ENCODE results near the gene RTN4.
"Not testable (repeated sequence)": the region's sequence is repeated elsewhere in the genome, so short reads cannot be mapped to it uniquely, and the experiment has no call there.

The RTN4 gene, protein sequence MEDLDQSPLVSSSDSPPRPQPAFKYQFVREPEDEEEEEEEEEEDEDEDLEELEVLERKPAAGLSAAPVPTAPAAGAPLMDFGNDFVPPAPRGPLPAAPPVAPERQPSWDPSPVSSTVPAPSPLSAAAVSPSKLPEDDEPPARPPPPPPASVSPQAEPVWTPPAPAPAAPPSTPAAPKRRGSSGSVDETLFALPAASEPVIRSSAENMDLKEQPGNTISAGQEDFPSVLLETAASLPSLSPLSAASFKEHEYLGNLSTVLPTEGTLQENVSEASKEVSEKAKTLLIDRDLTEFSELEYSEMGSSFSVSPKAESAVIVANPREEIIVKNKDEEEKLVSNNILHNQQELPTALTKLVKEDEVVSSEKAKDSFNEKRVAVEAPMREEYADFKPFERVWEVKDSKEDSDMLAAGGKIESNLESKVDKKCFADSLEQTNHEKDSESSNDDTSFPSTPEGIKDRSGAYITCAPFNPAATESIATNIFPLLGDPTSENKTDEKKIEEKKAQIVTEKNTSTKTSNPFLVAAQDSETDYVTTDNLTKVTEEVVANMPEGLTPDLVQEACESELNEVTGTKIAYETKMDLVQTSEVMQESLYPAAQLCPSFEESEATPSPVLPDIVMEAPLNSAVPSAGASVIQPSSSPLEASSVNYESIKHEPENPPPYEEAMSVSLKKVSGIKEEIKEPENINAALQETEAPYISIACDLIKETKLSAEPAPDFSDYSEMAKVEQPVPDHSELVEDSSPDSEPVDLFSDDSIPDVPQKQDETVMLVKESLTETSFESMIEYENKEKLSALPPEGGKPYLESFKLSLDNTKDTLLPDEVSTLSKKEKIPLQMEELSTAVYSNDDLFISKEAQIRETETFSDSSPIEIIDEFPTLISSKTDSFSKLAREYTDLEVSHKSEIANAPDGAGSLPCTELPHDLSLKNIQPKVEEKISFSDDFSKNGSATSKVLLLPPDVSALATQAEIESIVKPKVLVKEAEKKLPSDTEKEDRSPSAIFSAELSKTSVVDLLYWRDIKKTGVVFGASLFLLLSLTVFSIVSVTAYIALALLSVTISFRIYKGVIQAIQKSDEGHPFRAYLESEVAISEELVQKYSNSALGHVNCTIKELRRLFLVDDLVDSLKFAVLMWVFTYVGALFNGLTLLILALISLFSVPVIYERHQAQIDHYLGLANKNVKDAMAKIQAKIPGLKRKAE

DNA sequence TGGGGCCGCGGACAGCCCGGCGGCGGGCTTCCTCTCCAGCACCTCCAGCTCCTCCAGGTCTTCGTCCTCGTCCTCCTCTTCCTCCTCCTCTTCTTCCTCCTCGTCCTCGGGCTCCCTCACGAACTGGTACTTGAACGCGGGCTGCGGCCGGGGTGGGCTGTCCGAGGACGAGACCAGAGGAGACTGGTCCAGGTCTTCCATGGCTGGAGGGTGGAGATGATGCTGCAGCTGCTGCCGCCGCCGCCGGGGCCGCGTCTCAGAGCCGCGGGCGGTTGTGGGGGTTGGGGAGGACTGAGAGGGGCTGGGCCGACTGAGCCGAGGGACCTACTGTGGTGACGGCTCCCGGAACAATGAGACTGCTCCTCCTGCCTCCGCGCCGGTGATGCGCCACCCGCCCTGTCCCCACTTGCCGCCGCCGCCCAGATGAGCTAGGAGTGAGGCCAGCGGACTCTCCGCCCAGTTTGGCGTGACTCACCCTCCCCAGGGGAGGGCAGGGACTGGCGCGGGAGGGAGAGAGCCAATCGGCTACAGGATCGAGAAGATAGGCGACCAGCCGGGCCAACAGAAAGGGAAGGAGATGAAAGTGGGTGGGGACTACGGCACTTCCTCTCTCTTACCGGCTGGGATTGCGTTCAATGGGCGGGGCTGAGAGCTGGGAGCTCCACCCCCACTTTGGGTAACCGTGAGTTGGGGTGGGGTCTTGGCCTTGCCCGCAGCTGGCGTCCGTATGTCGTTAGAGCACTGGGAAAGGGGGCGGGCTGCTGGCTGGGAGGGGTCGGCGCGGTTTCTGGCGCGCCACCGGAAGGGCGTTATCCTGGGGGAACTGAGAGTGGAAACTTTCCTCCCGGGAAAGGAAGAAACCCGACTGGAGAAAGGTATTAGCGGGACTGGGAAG lies at the start of gene RTN4:
Gene RTN4 (minus strand): TSS at position 352 of the 895 bp plus-strand sequence. CDS start 151 bp downstream, at position 201.
- peak; percentile 99 for DNase-seq (ENCODE audit: low read depth in 2 of 2)

DNA sequence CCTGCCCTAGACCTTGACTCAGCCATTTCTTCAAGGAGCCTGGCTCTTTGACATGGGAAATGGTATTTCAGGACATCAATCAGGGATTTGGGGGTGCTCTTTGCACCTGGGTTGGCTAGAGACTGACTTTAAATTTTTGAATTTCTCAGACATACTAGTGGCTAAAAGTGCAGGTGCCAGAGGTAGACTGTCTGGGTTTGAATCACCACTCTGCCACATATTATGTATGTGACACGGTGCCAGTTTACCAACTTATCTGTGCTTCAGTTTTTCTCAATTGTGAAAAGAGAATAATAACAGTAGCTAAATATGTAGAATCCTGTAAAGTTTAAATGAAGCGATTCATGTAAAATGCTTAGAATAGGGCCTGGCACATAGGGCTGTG lies 49.2 kb upstream of the RTN4 start:
- no peak for DNase-seq (ENCODE audit: low read depth in 2 of 2)

DNA sequence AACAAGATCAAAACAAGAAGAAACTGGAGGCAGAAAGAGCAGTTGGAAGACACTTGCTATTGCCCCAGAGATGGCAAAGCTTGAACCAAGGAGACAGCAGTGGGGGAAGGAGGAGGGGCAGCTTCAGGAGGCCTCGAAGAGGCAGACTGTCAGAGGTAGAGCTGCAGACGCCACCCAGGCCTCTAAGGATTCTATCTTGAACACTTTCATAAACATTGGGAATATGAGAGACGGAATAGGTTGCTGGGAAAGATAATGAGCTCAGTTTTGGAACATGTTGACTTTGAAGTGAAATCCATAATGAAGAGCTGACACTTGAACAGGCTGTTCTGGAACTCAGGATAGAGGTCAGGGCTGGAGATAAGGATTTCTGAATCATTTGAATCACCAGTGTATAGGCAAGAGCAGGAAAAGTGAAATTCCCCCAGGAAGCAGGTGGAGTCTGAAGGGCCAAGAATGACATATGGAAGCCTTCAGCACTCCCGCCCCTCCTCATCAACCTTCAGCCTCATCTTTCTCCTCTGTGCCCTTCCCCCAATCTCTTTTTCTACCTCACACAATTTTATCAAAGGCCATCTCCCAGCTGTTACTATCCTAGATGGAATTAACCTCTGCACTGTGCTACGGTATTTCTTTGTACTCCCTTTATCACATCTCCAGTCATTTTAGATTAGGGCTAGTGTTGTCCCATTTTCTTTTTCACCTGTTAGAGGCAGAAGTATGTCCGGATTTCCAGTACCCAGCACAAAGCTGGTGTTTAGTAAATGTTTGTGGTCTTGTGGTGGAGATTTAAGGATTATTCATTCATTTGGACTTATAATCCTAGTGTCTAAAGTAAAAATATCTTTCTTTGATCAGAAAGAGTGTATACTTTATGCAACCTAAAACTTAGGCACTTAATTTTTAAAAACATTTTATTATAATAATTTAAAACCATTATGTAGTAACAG lies 47.5 kb upstream of the RTN4 start:
- DNase-seq (ENCODE audit: low read depth in 2 of 2), result no peak

DNA sequence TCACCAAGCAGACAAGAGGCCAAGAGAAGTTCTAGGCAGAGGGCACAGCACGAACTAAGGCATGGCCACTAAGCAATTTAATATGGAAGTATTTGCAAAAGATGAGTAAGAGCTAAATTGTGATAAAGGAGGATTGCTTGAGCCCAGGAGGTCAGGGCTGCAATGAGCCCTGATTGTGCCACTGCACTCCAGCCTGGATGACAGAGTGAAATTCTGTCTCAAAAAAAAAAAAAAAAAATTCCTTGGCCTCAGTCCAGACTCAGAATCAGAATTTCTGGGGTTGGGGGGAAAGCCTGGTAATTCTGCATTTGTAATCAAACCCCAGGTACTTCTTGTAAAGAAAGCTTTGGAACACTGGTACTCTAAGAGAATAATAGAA lies 46.8 kb upstream of the RTN4 start:
- DNase-seq (ENCODE audit: low read depth in 2 of 2), result no peak

DNA sequence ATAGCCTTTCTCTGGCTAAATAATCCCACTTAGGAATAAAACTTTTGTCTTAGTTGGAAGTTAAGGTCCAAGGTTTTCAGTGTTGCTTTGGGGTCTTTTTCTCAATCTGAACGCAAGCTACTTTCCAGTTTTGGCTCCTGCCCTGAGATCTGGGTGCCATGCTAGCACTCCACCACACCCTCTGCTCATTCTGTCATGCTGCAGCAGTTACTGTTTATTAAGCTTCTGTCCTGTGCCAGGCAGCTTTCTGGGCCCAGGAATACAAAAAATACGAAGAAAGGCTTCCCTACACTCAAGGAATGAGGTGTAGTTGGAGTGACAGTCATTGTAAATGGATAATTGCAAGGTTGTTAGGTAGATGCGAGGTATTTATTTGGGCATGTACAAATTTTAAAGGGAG lies 46.3 kb upstream of the RTN4 start:
- no peak for DNase-seq (ENCODE audit: low read depth in 2 of 2)

DNA sequence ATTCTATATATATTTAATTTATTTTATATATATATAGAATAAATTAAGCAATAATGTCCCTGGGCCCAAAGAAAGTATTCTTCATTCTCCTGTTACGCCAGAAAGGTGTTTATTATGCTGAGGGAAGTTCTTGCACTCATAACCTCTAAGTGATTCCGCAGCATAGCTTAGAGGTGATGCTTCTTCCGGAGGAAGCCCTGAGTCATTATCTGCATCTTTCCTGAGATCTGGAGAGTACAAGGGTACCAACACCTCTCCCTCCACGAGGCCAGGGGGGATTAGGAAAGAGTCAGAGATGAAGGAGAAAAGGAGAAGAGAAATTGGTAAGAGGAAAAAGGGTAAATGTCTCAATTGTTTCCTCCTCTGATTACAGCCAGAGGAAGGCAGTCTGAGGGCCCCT lies 43.1 kb upstream of the RTN4 start:
- DNase-seq (ENCODE audit: low read depth in 2 of 2), result no peak

DNA sequence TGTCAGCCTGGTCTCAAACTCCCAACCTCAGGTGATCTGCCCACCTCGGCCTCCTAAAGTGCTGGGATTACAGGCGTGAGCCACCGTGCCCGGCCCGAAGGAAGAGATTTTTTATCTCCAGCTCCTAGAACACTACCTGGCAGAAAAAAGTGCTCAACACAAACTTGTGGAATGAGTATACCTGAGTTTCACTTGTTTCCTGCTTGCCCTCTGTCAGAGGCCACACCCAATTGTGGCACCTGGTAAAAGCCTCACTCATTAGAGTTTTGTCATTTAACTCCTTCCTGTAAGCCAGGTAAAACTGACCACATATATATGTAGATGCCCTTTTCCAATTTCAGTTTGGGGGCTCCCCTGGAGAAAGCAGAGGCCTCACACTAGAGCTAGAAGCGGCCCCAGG lies 42.2 kb upstream of the RTN4 start:
- DNase-seq (ENCODE audit: low read depth in 2 of 2), result no peak

DNA sequence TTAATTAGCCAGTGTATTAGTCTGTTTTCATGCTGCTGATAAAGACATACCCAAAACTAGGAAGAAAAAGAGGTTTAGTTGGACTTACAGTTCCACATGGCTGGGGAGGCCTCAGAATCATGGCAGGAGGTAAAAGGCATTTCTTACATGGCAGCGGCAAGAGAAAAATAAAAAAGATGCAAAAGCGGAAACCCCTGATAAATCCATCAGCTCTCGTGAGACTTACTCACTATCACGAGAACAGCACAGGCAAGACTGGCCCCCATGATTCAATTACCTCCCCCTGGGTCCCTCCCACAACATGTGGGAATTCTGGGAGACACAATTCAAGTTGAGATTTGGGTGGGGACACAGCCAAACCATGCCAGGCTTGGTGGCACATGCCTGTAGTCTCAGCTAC lies 41.4 kb upstream of the RTN4 start:
- DNase-seq (ENCODE audit: low read depth in 2 of 2), result not testable (repeated sequence)

DNA sequence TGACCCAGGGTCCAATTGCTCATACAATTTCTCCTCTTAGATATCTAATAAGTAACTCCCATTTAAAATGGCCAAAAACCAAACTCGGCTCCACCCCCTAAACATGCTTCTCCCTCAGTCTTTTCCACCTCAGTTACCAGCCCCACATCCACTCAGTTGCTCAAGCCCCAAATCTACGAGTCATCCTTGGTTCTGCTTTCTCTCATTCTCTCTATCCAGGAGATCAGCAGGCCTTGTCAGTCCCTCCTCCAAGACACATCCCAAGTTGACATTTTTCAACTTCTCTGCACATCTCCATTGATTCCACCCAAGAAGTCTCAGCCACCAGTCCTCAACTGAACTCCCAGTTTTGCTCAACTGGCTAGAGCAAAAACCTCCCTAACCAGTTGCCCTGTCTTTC lies 40.5 kb upstream of the RTN4 start:
- no peak for DNase-seq (ENCODE audit: low read depth in 2 of 2)

DNA sequence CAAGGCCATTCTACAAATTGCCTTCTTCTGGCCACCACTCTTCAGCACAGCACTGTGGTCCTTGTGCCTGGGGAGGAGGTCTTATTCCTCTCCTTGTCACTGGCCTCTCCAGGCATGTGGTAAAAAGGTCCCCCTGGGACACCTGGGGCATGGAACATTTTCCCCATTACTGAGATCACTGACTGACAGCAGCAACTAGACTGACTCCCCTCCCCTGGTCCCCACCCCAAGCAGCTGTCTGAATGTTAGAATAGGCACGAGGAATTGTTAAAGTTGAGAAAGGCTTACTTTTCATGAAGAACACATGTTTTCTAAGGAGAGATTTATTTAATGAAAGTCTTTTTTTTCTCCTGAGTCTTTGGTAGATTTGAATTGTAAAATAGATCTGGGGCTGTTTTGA lies 39.5 kb upstream of the RTN4 start:
- DNase-seq (ENCODE audit: low read depth in 2 of 2), result no peak

DNA sequence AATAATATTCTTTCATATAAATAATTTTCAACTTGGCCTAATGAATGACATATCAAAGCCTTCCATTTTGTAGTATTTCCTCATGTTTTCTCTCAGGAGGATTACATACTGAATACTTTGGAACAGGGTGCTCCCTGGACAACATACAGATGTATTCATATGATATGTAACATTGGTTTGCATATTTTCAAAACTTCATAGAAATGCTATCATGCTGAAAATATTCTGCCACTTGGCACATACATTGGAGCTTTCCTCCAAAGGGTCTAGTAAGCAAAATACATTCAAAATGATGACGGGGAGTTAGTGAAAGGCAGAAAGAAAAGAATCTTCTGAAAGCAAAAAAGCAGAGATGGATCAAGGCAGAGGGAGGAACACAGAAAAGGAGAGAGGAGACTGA lies 38.1 kb upstream of the RTN4 start:
- DNase-seq (ENCODE audit: low read depth in 2 of 2), result no peak

DNA sequence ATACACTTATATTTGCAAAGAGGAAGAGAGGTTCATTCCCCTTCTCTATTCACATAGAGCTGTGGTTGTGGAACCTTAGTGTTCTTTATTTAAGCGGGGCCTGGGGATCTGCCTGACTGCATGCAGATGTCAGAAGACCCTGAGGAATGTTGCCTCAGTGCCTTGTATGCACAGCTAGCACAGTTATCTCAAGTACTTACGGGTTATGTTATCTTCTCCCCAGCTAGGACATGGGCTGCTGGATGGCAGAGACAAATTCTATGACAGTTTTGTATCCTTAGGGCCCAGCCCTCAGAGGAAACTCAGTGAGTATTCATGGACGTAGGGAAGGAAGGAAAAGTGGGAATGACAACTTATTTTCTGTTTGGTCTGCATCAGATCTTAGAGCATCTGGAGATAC lies 37.7 kb upstream of the RTN4 start:
- DNase-seq (ENCODE audit: low read depth in 2 of 2), result no peak

DNA sequence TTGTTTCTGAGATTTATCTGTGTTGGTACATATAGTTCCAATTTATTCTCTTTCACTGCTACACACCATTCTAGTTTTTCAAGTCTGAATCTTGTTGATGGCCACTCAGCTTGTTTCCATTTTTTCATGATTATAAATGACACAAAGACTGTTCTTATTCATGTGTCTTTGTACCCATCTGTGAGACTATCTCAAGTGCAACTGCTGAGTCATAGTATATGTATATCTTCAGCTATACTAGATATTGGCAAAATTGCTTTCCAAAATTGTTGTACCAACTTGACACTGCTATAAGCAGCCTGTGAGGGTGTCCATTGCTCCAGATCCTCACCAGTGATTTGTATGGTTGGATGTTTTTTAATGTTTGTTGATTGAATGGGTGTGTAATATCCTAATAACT lies 37.2 kb upstream of the RTN4 start:
- DNase-seq (ENCODE audit: low read depth in 2 of 2), result no peak

DNA sequence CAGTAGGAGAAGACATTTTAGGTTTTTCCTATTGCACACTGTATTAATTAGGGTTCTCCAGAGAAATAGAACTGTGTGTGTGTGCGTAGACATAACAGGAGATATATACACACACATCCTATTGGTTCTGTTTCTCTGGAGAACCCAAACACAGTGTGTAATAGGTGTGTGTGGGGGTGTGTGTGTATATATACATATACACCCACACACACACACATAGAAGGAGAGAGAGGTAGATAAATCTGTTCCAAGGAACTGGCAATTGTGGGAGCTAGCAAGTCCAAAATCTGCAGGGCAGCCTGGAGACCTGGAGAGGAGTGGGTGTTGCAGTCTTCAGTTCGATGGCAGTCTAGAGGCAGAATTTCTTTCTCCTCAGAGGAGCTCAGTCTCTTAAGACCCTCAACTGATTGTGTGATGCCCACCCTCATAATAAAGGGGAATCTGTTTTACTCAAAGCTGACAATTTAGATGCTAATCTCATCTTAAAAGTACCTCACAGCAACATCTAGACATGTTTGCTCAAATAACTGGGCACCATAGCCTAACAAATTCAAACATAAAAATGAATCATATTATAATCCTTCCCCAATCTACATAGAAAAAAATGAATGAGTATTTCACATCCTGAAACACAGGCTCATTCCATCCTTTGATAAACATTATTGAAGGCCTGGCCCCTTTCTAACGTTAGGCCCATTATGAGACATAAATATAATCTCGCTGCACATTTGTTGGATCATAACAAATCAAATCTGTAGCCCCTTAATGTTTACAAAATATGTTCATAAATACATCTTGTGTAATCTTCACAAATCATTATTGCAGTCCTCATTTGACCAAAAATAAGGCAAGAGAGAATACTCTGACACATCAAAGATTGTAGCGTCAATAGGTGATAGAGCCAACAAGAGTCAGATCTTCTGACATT lies 35.1 kb upstream of the RTN4 start:
- DNase-seq (ENCODE audit: low read depth in 2 of 2), result no peak

DNA sequence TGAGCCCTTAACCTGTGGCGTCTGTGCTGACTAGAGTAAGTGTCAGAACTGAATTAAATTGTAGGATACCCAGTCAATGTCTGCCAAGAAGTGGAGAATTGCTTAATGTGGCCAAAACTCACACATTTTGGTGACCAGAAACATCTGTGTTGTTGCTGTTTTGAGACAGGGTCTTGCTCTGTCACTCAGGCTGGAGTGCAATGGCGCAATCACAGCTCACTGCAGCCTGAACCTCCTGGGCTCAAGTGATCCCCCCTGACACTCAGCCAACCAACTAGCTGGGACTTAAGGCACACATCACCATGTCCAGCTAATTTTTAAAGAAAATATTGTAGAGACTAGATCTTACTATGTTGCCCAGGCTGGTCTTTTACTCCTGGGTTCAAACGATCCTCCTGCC lies 34.4 kb upstream of the RTN4 start:
- no peak for DNase-seq (ENCODE audit: low read depth in 2 of 2)

DNA sequence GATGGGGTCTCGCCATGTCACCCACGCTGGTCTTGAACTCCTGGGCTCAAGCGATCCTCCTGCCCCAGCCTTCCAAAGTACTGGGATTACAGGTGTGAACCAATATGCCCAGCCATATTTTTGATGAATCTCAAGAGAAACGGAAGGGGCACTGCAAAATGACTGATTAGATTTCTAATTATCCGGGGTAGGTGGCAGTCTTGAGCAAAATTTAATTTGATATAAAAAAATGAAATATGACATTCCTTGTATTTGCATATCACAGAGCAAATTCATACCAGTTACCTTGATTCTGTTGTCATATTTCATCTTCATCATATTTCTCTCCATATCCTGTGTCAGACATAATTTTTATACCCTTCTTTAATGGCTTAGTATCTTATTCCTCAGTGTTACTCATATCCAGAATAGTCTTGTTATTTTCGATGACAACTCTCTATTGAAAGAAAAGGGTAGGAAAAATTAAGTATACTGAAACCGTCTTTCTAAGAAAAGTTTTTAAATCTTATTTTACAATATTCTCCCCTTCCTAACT lies 30.0 kb upstream of the RTN4 start:
- no peak for DNase-seq (ENCODE audit: low read depth in 2 of 2)

DNA sequence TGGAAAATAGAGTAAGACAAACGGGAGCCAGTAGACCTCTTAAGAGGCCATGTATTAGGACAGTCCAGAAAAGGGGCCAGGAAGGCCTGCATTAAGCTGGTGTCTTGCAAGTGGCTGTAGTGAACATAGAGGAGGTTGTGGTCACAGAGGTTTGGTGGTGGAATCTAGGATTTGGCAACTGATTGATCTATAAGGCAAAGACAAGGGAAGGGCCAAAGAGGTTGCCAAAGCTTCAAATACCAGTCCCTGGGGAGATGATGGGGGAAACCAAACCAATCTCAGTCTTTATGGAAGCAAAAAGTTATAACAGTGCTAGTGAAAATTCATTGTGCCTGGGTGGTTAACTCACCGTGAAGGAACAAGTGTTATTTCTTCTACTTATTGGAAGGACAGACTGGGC lies 28.7 kb upstream of the RTN4 start:
- DNase-seq (ENCODE audit: low read depth in 2 of 2), result no peak

DNA sequence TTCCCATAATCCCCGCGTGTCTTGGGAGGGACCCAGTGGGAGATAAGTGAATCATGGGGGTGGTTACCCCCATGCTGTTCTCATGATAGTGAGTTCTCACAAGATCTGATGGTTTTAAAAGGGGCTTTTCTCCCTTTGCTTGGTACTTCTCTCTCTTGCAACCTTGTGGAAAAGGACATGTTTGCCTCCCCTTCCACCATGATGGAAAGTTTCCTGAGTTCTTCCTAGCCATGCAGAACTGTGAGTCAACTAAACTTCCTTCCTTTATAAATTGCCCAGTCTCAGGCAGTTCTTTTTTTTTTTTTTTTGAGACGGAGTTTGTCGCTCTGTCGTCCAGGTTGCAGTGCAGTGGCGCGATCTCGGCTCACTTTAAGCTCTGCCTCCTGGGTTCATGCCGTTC lies 26.5 kb upstream of the RTN4 start:
- no peak for DNase-seq (ENCODE audit: low read depth in 2 of 2)

DNA sequence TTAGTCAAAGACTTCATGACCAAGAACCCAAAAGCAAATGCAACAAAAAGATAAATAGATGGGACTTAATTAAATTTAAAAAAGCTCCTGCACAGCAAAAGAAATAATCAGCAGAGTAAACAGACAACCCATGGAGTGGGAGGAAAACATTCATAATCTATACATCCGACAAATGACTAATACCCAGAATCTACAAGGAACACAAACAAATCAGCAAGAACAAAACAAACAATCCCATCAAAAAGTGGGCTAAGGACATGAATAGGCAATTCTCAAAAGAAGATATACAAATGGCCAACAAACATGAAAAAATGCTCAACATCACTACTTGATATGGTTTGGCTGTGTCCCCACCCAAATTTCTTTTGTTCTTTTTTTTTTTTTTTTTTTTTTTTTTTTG lies 25.8 kb upstream of the RTN4 start:
- DNase-seq (ENCODE audit: low read depth in 2 of 2), result not testable (repeated sequence)
